Activated naive CD4-positive, alpha-beta T cell treated with anti-CD3 and anti-CD28 coated beads, Interleukin-2, amount 50 U/mL, for 24 hours (primary cell): ENCODE measurements around the gene TMIE.

Source experiments
- H3K27ac Mint-ChIP-seq: one replicate; pipeline ENCODE4 v1.8.0; 2021; ENCODE audit warnings: mild to moderate bottlenecking, mixed read lengths
- H3K27me3 Mint-ChIP-seq: one replicate; pipeline ENCODE4 v1.8.0; 2021; ENCODE audit warnings: mixed read lengths
- H3K36me3 Mint-ChIP-seq: one replicate; pipeline ENCODE4 v1.8.0; 2021; ENCODE audit warnings: mixed read lengths
- H3K4me1 Mint-ChIP-seq: one replicate; pipeline ENCODE4 v1.8.0; 2021; ENCODE audit warnings: mixed read lengths
- H3K4me3 Mint-ChIP-seq: one replicate; pipeline ENCODE4 v1.8.0; 2021; ENCODE audit warnings: mild to moderate bottlenecking, mixed read lengths
- H3K9me3 Mint-ChIP-seq: one replicate; pipeline ENCODE4 v1.8.0; 2021; ENCODE audit warnings: mixed read lengths

Gene TMIE

DNA sequence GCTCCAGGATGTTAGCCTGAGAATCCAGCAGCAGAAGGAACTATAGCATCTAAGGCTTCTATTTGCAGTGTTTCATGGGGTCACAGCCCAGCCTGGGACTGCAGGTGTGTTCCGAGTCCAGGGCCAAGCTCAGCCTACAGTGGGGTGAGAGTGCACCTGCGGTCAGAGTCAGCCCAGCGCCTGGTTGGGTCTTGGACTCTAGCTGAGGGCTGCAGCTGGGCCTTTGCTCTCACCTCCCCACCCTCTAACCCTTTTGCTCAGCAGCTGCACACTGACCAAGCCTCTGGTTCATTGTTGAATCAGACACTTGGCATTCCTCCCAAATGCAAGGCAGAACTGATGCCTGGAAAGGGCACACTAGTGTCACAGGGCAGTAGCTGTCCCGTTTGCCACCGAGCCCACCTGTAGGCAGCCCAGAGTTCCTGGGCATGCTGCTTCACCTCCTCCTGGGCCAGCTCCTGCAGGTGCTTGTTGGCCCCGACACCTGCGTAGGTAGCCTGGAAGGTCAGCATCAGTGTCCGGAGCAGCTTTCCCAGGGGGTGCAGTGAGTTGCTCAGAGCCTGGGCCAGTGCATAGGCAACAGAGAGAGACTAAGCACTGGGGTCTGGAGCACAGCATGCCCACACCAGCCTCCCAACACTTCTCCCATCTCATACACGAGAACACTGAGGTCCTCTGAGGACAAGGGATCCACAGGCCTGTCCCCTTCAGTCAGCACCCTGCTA is 25.2 kb upstream of the TMIE start:
- no peak overlapping the region for H3K4me3 Mint-ChIP-seq
- H3K27ac Mint-ChIP-seq, result no peak overlapping the region
- no peaks in the 10 kb centered on the region for H3K4me1 Mint-ChIP-seq
- no peaks in the 10 kb centered on the region for H3K27me3 Mint-ChIP-seq
- H3K36me3 Mint-ChIP-seq, result peaks cover 6% of the 10 kb centered on the region
- no peaks in the 10 kb centered on the region for H3K9me3 Mint-ChIP-seq

DNA sequence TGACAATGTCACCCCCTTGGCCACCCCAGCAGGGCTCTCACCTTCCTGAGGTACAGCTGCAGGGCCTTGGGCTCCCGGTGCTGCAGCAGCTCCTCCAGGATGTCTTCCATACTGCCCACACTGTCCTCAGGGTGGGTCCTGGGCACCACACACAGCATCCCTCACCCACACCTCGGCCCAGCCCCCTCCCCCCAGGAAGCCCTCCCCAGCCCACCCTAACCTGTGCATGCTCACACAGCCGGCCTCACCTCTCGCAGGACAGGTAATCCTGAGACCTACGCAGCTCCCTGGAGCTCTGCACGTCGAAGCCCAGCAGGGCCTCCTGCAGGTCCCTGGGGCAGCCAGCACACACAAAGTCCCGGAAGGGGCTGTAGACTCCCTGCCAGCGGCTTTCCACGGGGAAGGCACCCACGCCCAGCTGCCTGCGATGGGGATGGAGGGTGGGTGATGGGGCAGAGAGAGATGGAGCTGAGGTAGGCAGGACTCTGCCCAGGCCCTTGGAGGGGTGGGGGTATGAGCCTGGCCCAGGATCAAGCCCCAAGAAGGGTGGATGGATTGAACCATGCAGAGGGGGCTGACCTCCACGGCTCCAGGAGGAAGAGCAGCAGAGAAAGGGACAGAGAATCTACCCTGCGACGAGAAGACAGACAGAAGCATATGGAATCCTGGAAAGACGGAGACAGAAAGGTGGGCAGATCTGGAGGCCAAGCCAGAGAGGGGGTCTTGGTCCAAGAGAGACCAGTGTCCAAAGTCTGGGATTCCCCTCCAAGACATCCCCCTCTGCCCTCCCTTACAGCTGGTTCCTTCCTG is 24.4 kb upstream of the TMIE start:
- Mint-ChIP-seq H3K9me3 (no peaks in the 10 kb centered on the region), H3K36me3 (peaks cover 6% of the 10 kb centered on the region), H3K27ac (no peak overlapping the region), H3K4me1 (no peaks in the 10 kb centered on the region), H3K27me3 (no peaks in the 10 kb centered on the region), H3K4me3 (no peak overlapping the region)

DNA sequence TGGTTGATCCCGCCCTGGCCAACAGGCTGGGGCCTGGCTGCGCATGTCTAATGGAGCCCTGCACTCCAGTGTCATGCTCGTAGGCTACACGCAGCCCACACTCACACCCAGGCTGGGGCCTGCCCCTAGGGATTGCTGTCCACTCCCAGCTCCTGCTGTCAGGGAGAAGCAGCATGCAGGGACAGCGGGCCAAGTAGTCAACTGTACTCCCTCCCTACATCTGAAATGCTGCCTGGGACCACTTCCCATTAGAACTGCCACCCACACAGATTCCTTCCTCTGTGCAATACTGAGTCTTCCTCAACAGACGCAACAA is 23.8 kb upstream of the TMIE start:
- Mint-ChIP-seq H3K36me3 (peaks cover 6% of the 10 kb centered on the region), H3K4me1 (no peaks in the 10 kb centered on the region), H3K27me3 (no peaks in the 10 kb centered on the region), H3K4me3 (no peak overlapping the region), H3K27ac (no peak overlapping the region), H3K9me3 (no peaks in the 10 kb centered on the region)

DNA sequence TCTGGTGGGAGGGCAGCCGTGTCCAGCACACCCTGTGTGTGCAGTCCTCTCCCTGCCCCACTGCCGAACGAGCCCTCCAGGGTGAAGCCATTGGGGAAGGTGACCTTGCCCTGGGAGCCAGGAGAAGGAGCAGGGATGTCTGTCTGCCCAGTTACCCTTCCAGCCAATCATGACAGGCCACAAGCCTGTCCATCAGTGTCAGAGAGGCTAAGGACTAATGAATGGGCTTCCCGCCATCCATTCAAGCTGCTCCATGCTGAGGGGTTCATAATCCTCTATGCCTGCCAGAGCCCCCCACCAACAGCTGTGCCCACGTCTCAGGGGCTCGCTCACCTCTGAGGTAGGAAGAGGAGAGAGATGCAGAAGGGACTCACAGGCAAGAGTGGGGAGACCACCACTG is 22.9 kb upstream of the TMIE start:
- Mint-ChIP-seq H3K4me1 (no peaks in the 10 kb centered on the region), H3K27me3 (no peaks in the 10 kb centered on the region), H3K36me3 (peaks cover 6% of the 10 kb centered on the region), H3K27ac (no peak overlapping the region), H3K4me3 (no peak overlapping the region), H3K9me3 (no peaks in the 10 kb centered on the region)

DNA sequence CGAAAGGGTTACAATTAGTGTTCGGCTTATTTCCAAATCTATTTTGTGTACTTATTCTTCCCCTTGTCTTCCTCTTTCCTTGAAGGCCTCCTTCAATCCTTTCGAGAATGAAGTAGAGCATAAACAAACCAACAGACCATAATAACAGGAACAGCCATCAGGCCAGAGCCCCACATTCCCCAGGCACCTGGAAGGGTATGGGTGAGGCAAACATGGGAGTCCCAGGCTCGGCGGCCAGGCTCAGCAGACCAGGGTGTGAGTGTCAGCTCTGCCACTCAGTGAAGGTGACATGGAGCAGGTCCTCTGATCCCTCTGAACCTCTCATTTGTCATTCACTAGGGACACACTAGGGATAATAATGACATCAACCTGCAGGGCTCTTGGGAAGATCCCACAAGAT is 21.5 kb upstream of the TMIE start:
- Mint-ChIP-seq H3K36me3 (peaks cover 4% of the 10 kb centered on the region), H3K27me3 (no peaks in the 10 kb centered on the region), H3K4me3 (no peak overlapping the region), H3K27ac (peak overlapping the region; percentile 56), H3K9me3 (no peaks in the 10 kb centered on the region), H3K4me1 (no peaks in the 10 kb centered on the region)

DNA sequence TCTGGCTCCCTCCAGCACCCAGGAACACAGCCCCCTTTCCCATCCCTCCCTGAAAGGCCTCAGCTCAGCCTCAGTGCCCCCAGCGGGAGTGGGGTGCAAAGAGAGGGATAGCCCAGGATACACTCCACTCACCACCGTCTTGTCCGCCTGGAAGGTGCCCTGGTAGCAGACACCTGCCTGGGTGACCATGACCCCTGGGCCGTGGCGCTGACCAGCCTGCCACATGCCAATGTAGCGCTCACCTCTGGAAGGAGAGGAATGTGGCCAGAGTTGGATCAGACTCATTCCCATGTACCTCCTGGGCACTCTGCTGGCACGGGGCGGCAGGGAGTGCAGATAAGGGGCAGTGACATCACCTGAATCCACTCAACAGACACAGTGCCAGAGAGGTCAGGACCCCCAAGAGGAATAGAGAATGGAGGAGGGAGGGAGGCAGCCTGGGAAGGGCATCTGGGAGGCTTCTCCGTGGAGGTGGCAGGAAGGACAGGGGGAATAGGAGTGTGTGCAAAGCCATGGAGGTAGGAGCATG is 20.8 kb upstream of the TMIE start:
- H3K36me3 Mint-ChIP-seq, result peaks cover 4% of the 10 kb centered on the region
- no peaks in the 10 kb centered on the region for H3K27me3 Mint-ChIP-seq
- H3K4me1 Mint-ChIP-seq, result no peaks in the 10 kb centered on the region
- peak overlapping the region; percentile 32 for H3K27ac Mint-ChIP-seq
- no peaks in the 10 kb centered on the region for H3K9me3 Mint-ChIP-seq
- no peak overlapping the region for H3K4me3 Mint-ChIP-seq

DNA sequence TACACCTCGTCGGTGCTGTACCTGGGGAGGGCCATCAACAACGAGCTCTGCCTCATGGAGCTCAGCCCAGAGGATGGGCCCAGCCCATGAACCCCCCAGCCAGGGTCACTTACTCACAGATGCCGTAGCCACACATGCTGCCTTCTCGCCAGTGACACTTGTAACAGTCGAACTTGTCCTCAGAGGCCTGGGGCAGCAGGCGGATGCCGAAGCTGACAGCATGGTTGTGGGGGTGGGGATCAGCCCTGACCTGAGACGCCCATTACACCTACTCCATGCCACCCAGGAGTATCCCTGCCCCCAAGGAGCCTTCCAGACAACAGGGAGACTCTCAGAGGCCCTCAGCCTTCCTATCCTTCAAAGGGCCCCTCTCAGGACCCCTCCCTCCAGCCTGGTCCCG is 19.8 kb upstream of the TMIE start:
- H3K27me3 Mint-ChIP-seq, result no peaks in the 10 kb centered on the region
- no peak overlapping the region for H3K4me3 Mint-ChIP-seq
- peaks cover 4% of the 10 kb centered on the region for H3K36me3 Mint-ChIP-seq
- no peaks in the 10 kb centered on the region for H3K4me1 Mint-ChIP-seq
- no peak overlapping the region for H3K27ac Mint-ChIP-seq
- H3K9me3 Mint-ChIP-seq, result no peaks in the 10 kb centered on the region

DNA sequence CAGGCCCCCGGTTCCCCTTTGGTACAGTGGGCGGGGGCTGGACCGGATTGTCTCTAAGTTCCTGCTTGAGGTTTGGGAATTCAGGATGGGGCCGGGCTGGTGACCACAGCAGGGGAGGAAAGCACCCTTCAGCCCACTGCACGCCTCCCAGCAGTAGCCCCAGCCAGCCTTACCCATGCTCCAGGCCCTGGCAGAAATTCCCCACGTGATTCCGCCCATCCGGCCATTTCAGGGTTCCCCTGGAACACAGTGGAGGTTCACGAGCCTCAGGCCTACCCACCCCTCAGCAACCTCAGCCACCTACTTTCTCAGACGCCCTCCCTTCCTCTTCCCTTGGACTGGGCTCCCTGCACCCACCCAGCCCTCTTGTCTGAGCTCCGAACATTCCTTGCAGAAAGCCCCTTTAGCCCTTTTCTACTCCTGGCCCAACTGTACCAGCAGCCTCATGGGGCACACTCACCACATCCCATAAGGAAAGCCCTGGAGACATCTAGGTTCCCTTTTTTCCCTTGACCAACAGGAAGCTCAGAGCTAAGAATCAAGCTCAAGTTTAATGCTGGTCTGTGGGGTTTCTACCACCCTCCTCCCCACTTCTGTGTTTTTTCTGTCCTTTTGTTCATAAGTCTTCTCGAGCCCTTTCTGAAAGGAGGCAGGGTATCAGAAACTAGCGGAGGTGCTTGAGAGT is 19.2 kb upstream of the TMIE start:
- no peaks in the 10 kb centered on the region for H3K9me3 Mint-ChIP-seq
- no peaks in the 10 kb centered on the region for H3K27me3 Mint-ChIP-seq
- no peak overlapping the region for H3K27ac Mint-ChIP-seq
- H3K4me1 Mint-ChIP-seq, result no peaks in the 10 kb centered on the region
- H3K4me3 Mint-ChIP-seq, result no peak overlapping the region
- peaks cover 4% of the 10 kb centered on the region for H3K36me3 Mint-ChIP-seq

DNA sequence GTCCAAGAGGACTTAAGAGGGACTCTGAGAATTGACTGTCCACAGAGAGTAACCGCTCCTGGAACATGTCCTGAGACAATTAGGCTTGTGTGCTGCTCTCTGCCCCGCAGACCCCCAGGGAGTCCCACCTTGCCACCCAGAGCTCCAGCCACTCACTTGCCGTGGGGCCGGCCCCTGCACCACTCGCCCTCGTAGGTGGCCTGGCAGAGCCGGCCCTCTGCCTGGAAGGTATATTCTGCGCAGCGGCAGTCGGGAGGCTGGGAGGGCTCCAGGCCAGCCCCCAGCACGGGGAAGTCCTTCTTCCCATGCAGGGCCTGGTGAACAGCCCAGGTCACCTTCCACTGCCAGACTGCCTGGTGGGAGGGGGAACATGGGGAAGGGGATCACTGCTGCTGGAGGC is 18.2 kb upstream of the TMIE start:
- Mint-ChIP-seq H3K27me3 (no peaks in the 10 kb centered on the region), H3K4me3 (no peak overlapping the region), H3K27ac (no peak overlapping the region), H3K36me3 (peaks cover 4% of the 10 kb centered on the region), H3K9me3 (no peaks in the 10 kb centered on the region), H3K4me1 (no peaks in the 10 kb centered on the region)

DNA sequence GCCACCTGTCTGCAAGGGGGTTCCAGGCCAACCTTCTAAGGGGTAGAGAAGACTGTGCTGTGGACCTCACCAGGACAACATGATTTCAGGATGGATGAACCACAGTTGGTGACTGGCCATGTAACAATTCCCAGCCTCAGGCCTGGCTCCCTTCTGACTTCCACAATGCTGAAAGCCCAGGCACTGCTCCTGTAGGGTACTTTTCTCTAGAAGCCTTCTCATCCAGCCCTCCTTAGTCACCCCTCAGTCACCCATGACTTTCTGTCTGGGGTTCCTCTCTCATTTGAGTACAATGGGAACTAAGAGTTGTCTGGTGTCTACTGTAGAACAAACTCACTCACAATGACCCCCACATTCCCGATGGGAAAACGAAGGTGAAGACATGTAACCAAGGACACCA is 16.3 kb upstream of the TMIE start:
- Mint-ChIP-seq H3K4me3 (no peak overlapping the region), H3K27ac (no peak overlapping the region), H3K36me3 (peaks cover 2% of the 10 kb centered on the region), H3K9me3 (no peaks in the 10 kb centered on the region), H3K27me3 (no peaks in the 10 kb centered on the region), H3K4me1 (peaks cover 4% of the 10 kb centered on the region)

DNA sequence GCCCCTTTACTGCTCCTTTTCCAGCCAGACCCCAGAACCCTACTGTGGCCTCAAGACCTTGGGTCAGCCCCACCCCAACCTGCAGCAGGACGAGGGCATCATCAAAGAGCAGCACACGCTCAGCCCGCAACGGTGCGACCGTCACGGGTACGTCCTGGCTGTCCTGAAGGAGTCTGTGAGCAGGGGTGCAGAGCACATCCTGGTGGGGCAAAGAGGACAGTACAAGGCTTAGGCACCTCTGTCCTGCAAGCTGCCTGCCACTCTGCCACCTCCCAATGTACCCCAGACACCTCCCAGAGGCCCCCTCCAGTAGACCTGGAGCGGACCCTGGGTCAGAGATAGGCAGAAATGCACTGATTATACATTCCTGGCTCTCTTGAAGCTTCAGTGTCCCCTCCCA is 15.7 kb upstream of the TMIE start:
- no peaks in the 10 kb centered on the region for H3K36me3 Mint-ChIP-seq
- H3K27ac Mint-ChIP-seq, result no peak overlapping the region
- no peak overlapping the region for H3K4me3 Mint-ChIP-seq
- H3K4me1 Mint-ChIP-seq, result peaks cover 8% of the 10 kb centered on the region
- H3K27me3 Mint-ChIP-seq, result no peaks in the 10 kb centered on the region
- no peaks in the 10 kb centered on the region for H3K9me3 Mint-ChIP-seq

DNA sequence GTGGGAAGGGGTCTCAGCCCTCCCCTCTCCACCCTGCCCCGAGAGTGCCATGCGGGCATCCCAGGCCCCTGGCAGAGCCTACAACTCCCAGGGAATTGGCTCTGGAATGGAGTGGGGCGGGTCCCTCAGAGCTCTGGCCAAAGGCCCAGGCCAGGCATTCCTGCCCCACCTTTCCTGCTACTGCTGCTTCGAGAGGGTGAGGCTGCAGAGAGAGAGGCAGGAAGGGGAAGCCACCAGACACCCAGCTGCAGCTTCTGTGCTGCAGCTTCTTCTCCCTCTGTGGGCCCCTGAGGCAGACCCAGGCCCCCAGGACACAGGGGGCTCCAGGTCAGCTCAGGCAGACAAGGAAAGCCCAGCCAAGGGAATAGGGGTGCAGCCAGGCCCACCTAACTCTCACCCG is 10.4 kb upstream of the TMIE start:
- Mint-ChIP-seq H3K27me3 (no peaks in the 10 kb centered on the region), H3K4me1 (peaks cover 53% of the 10 kb centered on the region), H3K36me3 (no peaks in the 10 kb centered on the region), H3K9me3 (no peaks in the 10 kb centered on the region), H3K27ac (no peak overlapping the region), H3K4me3 (peak overlapping the region; percentile 73)

DNA sequence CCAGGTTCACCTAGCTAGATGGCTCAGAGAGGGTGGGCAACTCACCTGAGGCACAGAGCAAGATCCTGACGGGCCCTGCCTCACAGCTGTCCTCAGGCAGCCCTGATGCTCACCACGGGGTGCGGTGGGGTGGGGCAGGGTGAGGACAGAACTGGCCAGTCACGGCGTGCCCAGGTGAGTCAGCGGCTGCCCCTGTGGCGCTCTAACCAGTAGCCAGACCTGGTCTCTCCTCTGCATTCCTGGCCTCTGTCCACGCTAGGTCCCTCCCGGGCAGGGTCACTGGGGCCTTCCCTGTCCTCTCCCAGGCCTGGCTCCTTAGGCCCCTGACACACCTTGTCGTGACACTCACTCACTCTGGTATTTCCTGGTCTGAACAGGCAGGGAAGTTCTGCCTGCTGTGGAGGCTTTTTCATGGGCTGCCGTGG is 8.6 kb upstream of the TMIE start:
- H3K27me3 Mint-ChIP-seq, result no peaks in the 10 kb centered on the region
- peaks cover 69% of the 10 kb centered on the region for H3K4me1 Mint-ChIP-seq

DNA sequence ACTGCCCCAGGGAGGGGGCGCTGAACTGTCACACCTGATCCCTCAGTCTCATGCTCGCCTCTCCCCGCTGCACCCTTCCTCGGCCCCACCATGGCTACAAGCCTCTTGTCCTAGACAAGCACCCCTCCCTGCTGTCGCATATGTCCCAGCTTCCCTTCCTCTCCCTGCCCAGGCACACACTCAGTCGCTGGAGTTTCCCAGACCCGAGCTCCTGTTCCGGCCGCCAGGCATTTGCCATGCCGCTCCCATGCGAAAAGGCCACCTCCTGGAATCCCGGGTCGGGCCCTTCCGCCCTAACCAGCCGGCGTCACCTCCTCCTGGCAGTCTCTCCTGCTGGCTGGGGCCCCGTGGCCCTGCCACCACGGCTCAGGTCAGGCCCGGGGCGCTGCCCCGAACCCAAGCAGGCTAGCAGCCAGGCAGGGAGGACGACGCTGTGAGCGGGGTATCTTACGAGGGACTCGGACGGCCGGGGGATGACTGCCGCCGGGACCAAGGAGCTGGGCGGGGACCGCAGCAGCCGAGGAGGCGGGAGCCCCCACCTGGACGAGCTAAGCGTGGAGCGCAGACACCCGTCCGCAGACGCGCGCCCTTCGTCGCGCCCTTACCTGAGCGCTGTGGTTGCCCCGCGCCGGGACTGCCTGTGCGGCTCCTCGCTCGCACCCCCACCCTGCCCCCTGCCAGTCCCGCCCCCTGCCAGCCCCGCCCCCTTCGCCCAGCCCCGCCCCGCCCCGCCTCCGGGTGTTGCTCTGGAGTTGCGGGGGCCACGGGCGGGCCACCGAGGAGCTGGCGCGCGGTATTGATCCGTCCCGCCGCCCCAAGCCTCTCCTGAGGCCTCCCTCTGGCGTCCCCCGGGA is 7.9 kb upstream of the TMIE start, which contains the start of gene ALS2CL:
TSS of gene ALS2CL (minus strand) at position 642 of the 854 bp plus-strand sequence. CDS start 4,239 bp downstream, outside the sequence.
- Mint-ChIP-seq H3K36me3 (no peaks in the 10 kb centered on the region), H3K27me3 (no peaks in the 10 kb centered on the region), H3K27ac (no peak within 1 kb of the TSS), H3K4me3 (peak within 1 kb of the TSS; percentile 87), H3K4me1 (peaks cover 72% of the 10 kb centered on the region), H3K9me3 (no peaks in the 10 kb centered on the region)

More for the DNA sequence above, 8.6 kb upstream of the TMIE start:
- H3K36me3 Mint-ChIP-seq, result no peaks in the 10 kb centered on the region
- no peaks in the 10 kb centered on the region for H3K9me3 Mint-ChIP-seq
- H3K27ac Mint-ChIP-seq, result no peak overlapping the region
- peak overlapping the region; percentile 87 for H3K4me3 Mint-ChIP-seq

DNA sequence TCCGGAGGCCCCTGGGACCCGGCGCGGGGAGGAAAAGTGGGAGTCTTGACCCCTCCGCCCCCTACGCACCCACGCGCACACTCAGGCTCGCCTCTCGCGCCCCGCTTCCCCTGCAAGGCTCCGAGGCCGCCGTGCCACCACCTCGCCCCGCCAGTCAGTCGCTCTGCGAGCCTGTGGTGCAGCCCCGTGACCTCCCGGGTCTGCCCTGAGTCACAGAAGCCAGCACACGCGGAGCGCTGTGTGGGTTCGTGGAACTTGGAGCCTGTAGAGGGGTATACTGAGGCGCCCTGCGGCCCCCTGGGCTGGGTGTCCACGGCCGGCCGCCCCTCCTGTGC is 7.3 kb upstream of the TMIE start:
- H3K9me3 Mint-ChIP-seq, result no peaks in the 10 kb centered on the region

More for the DNA sequence above, 7.3 kb upstream of the TMIE start:
- H3K4me1 Mint-ChIP-seq, result peaks cover 72% of the 10 kb centered on the region
- H3K4me3 Mint-ChIP-seq, result peak overlapping the region; percentile 33
- H3K27me3 Mint-ChIP-seq, result no peaks in the 10 kb centered on the region
- no peaks in the 10 kb centered on the region for H3K36me3 Mint-ChIP-seq
- H3K27ac Mint-ChIP-seq, result no peak overlapping the region
